ENCODE results near the gene OR2AG2. TPM values are rescaled to one million over a fixed set of nuclear protein-coding genes. Genes with fewer than 3 reads are reported as not detected.

Gene OR2AG2
- total and polyA plus RNA-seq, 9 of the 15 experiments (the other 6 are each of a cell fraction or from before 2014, with no cell fraction given): 0.15 to 0.91 (median 0.55) TPM

- peak; percentile 45; the same call in 1 of the 2 replicates for TF ChIP-seq ARID3A (IDR thresholded peaks at IDR 0.05; ENCODE audit: borderline replicate concordance, low read depth, low read length)
- no peak for TF ChIP-seq NR3C1 (CRISPR knock-in tag; IDR thresholded peaks at IDR 0.05)
- TF ChIP-seq NCOR1 (IDR thresholded peaks at IDR 0.05): peak; percentile 53; the same call in 1 of the 2 replicates
- no peak for TF ChIP-seq ZBED1 (IDR thresholded peaks at IDR 0.05)
- TF ChIP-seq SP2 (IDR thresholded peaks at IDR 0.05; ENCODE audit: extremely low read depth, low read depth, low read length, poor library complexity, severe bottlenecking): no peak
- no peak for TF ChIP-seq PHF8 (IDR thresholded peaks at IDR 0.05; ENCODE audit: borderline replicate concordance, low read length)
- TF ChIP-seq RBBP5 (IDR thresholded peaks at IDR 0.05; ENCODE audit: borderline replicate concordance, insufficient read depth, low read length, poor library complexity, severe bottlenecking): peak; percentile 37
- TF ChIP-seq FOXA3 (CRISPR knock-in tag; conservative IDR thresholded peaks at IDR 0.05 in 1 of 2, IDR thresholded peaks at IDR 0.05 in 1 of 2): 0 out of 4 replicates have a peak, but pooled peaks of 1 of the 2 experiments have one; percentile 7
- no peak for TF ChIP-seq HINFP (tag; conservative IDR thresholded peaks at IDR 0.05; ENCODE audit: low read depth)
- no peak for TF ChIP-seq TGIF2 (CRISPR knock-in tag; IDR thresholded peaks at IDR 0.05)
- no peak for TF ChIP-seq ZC3H11A (IDR thresholded peaks at IDR 0.05; ENCODE audit: low read depth, low read length)
- no peak for TF ChIP-seq ZNF318 (IDR thresholded peaks at IDR 0.05; ENCODE audit: borderline replicate concordance in 1 of 2, low read depth in 1 of 2)
- TF ChIP-seq MBD2 (IDR thresholded peaks at IDR 0.05; ENCODE audit: borderline replicate concordance, low read depth): no peak
- TF ChIP-seq ARID1B (IDR thresholded peaks at IDR 0.05): peak; percentile 80
- TF ChIP-seq FOXK2 (conservative IDR thresholded peaks at IDR 0.05 in 1 of 2, IDR thresholded peaks at IDR 0.05 in 1 of 2; ENCODE audit: low read depth in 2 of 2): peak; percentile 13 to 16; a peak in 1 of 4 replicates
- no peak for TF ChIP-seq RFX1 (IDR thresholded peaks at IDR 0.05)
Measured at GRCh38 chr11:6745465-6746015, 26.2 kb downstream of the OR2AG2 start (continued).

Data from K562 (cell line).